Fibroblast of the aortic adventitia (primary cell): Measurements from ENCODE around the gene LRRC72. TPM values are rescaled to one million over a fixed set of nuclear protein-coding genes. Genes with fewer than 3 reads are reported as not detected.

Source experiments
- DNase-seq: peaks from one replicate; pipeline ENCODE4 v3.0.0-alpha.2; 2010; ENCODE audit warnings: low read depth
- H3K4me3 ChIP-seq: 2 replicates; pipeline ENCODE4 v1.5.1; 2011; ENCODE audit warnings: low read depth, mild to moderate bottlenecking, control low read depth, low read length, moderate library complexity
- CTCF ChIP-seq: IDR thresholded peaks from 2 replicates; pipeline ENCODE4 v1.5.1; 2011; ENCODE audit warnings: mild to moderate bottlenecking, low read length, control low read depth, inconsistent platforms; ENCODE audit not compliant: insufficient read depth
- total RNA-seq: library from RNA; depleted of rRNA; stranded (reverse); fragments of >200 nt; gene quantifications from 2 replicates; pipeline ENCODE4 v1.2.3, GENCODE V29; 2012; ENCODE audit warnings: low replicate concordance

The LRRC72 gene
- total RNA-seq, 1 donor, result not detected

- no peak overlapping the region for H3K4me3 ChIP-seq
- no peak for DNase-seq
- no peak for TF ChIP-seq CTCF
These were observed 85.1 kb downstream of the LRRC72 start for GRCh38 chr7:16611711-16612110.

GRCh38 chr7:16615228-16615627 lies 88.6 kb downstream of the LRRC72 start:
- TF ChIP-seq CTCF, result no peak
- no peak overlapping the region for H3K4me3 ChIP-seq
- DNase-seq, result no peak

- TF ChIP-seq CTCF, result no peak
- DNase-seq, result no peak
- H3K4me3 ChIP-seq, result no peak overlapping the region
These were observed 89.5 kb downstream of the LRRC72 start for GRCh38 chr7:16616122-16616521.

- H3K4me3 ChIP-seq, result no peak overlapping the region
- no peak for TF ChIP-seq CTCF
- DNase-seq, result no peak
These were observed 89.9 kb downstream of the LRRC72 start for GRCh38 chr7:16616542-16616941.

- DNase-seq, result no peak
- TF ChIP-seq CTCF, result no peak
- H3K4me3 ChIP-seq, result no peak overlapping the region
These were observed 93.4 kb downstream of the LRRC72 start for GRCh38 chr7:16619979-16620408.

- DNase-seq, result no peak
- TF ChIP-seq CTCF, result no peak
- H3K4me3 ChIP-seq, result no peak overlapping the region
These were observed 99.8 kb downstream of the LRRC72 start for GRCh38 chr7:16626388-16626787.

GRCh38 chr7:16627236-16627635 lies 100.6 kb downstream of the LRRC72 start:
- no peak overlapping the region for H3K4me3 ChIP-seq
- no peak for TF ChIP-seq CTCF
- peak; percentile 34 for DNase-seq
